GM19099 (cell line): ENCODE results near the gene MCAT.

Experiments used
- POLR2A ChIP-seq: IDR thresholded peaks from 3 replicates; pipeline ENCODE4 v1.6.1; 2011; ENCODE audit warnings: low read depth; ENCODE audit not compliant: insufficient read length; ENCODE audit errors: extremely low read depth

The MCAT gene

GRCh38 chr22:43179146-43179910, 36.1 kb upstream of the MCAT start:
- no peak for TF ChIP-seq POLR2A

- TF ChIP-seq POLR2A, result no peak
Observed at GRCh38 chr22:43177479-43177878, 34.3 kb upstream of the MCAT start.

GRCh38 chr22:43176090-43176489, 32.9 kb upstream of the MCAT start:
- TF ChIP-seq POLR2A, result no peak

DNA sequence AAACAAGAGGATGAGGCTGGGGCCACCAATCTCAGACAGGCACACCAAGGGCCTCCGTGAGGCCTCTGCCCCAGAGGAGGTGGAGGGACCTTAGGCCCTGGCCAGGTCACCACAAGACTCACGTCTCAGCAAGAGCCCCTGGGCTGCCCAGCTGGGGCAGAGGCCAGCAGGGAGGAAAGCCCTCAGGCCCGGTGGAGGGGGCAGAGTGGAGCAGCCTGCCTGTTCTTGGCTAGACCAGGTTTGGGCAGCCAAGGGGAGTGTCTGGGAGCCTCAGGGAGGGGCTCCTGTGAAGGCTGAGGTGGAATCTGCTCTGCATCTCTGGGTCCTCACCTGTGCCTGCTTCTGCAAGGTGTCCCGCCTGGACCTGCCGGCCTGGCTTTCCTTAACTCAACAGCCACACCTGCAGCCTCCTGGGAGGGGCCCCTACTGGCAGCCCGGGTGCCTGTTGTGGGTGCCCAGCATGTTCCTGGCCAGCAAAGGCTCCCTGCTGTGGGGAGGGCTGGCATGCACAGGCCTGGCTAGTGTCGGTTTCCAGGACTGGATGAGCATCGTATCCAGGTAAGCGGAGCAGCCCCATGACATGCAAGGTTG, 31.8 kb upstream of the MCAT start:
- no peak for TF ChIP-seq POLR2A

DNA sequence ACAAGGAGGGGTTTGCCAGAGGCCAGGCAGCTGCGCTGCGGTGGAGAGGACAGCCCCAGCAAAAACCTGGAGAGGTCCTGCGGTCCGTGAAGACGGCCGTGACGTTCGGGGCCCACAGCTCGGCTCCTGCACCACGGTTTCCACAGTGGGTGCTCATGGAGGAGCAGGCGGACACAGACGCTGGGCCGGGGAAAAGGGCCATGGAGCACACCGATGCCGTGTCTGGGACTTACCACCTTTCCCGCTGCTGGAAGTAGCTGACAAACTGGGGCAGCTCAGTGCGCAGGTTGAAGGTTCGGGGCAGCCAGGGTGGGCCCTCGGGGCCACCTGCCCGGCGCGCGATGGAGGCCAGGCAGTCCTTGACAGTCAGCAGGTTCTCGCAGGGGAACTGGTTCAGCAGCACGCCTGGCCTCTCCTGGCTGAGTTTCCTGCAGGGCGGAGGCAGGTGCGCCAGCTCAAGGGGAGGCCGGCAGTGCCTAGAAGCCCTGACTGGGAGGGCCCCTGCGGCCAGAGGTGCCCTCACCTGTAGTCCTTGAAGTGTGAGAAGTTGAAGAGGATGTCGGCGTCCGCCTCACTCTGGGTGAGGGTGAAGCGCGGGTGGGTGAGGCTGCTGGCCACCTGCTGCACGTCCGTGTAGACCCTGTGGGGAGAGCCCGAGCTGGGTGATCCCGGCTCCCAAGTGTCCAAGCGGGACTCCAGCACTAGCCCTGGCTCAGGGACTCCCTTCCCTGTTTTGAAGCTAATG, 30.9 kb upstream of the MCAT start:
- TF ChIP-seq POLR2A, result no peak

DNA sequence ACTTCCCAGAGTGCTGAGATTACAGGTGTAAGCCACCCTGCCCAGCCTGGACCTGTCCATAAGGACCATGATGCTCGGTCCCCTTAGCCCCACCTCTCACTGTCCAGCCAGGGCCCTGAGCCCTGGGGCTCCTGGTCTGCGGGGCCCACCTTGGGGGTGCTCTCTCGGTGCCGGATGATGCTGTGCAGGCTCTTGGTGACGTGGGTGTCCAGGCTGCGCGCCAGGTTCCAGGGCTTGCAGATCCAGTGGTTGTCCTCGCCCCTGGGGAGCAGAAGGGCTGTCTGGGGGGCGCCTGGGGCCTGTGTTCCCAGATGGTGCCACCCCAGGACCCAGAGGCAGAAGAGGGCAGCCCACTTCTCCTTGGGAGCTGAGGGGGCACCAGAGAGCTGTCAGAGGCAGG, 30.4 kb upstream of the MCAT start:
- TF ChIP-seq POLR2A, result no peak

GRCh38 chr22:43172191-43172590, 29.0 kb upstream of the MCAT start:
- no peak for TF ChIP-seq POLR2A

- TF ChIP-seq POLR2A, result no peak
Observed at GRCh38 chr22:43171607-43172006, 28.4 kb upstream of the MCAT start.

- TF ChIP-seq POLR2A, result no peak
Observed at GRCh38 chr22:43171019-43171491, 27.9 kb upstream of the MCAT start.

GRCh38 chr22:43170131-43170480, 26.9 kb upstream of the MCAT start:
- TF ChIP-seq POLR2A, result no peak

DNA sequence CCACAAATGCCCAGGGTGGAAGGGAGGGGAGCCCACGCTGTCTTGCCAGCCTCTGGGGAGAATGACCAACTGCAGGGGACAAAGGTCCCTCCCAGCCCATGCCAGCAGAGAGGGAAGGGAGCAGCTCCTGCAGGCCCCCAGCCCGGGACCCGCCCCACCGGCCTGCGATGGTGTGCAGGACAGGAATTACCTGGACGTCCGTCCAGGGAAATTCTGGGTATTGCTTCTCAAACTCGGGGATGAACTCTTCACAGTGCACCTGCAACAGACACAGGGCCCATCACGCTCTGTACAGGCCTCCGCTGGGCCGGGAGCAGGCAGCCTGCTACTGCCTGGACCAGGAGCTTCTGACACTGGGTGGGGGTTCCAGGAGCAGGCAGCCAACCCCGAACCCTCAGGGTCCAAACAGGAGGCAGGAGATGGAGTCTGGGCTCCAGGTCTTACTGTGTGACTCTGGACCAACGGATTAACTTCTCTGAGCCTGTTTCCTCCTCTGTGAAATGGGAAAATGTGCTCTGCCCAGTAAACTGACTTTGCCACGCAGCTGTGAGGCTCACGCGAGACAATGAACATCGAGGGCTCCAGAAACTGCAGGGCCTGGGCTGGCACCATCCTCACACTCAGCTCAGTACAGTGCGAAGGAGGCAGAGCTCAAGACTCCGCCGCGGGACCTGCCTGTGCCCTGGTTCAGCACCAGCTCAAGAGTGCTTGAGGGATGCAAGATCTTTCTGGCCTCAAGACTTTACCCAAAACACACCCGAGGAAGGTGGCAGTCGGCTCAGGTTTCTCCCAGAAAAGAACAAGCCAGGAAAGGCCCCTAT, 26.3 kb upstream of the MCAT start:
- TF ChIP-seq POLR2A, result no peak

GRCh38 chr22:43168471-43169309, 25.5 kb upstream of the MCAT start:
- TF ChIP-seq POLR2A, result no peak

- no peak for TF ChIP-seq POLR2A
Observed at GRCh38 chr22:43167001-43167589, 23.9 kb upstream of the MCAT start.
